Liver (tissue), 9 donors: ENCODE measurements around the gene LRMDA. TPM values are rescaled to one million over a fixed set of nuclear protein-coding genes. Genes with fewer than 3 reads are reported as not detected.
A peak's percentile ranks its signal among the peaks of the same experiment; 100 is the strongest.

ENCODE experiments used
- DNase-seq: peaks from one replicate; pipeline ENCODE4 v3.0.0-alpha.2; 2017; ENCODE audit warnings: low spot score
- H3K27ac ChIP-seq, 2 donors: one replicate each; pipeline ENCODE4 v1.7.0; 2013; ENCODE audit warnings: inconsistent platforms in 2 of 2, low read length in 2 of 2, control low read depth in 1 of 2, low read depth in 1 of 2, mild to moderate bottlenecking in 1 of 2
- H3K27me3 ChIP-seq, 4 donors: one replicate each; pipeline versions ENCODE4 v1.6.1 to v1.7.0; 2013; ENCODE audit warnings: low read length in 3 of 4, inconsistent platforms in 1 of 4, mild to moderate bottlenecking in 1 of 4, moderate library complexity in 1 of 4; ENCODE audit not compliant: control insufficient read depth in 4 of 4, insufficient read depth in 4 of 4
- H3K36me3 ChIP-seq, 4 donors: one replicate each; pipeline versions ENCODE4 v1.6.1 to v1.7.0; 2013; ENCODE audit warnings: low read length in 3 of 4, mild to moderate bottlenecking in 3 of 4, low read depth in 1 of 4, moderate library complexity in 1 of 4; ENCODE audit not compliant: control insufficient read depth in 4 of 4, insufficient read depth in 3 of 4
- H3K4me1 ChIP-seq, 4 donors: one replicate each; pipeline versions ENCODE4 v1.6.1 to v1.7.0; 2013; ENCODE audit warnings: low read length in 3 of 4, mild to moderate bottlenecking in 3 of 4, moderate library complexity in 1 of 4; ENCODE audit not compliant: control insufficient read depth in 4 of 4, insufficient read depth in 4 of 4
- H3K4me3 ChIP-seq, 3 donors: one replicate each; pipeline versions ENCODE4 v1.6.1 to v1.7.0; 2013; ENCODE audit warnings: low read length in 3 of 3, control low read depth in 1 of 3, low read depth in 1 of 3, mild to moderate bottlenecking in 1 of 3
- H3K9ac ChIP-seq, 2 donors: one replicate each; pipeline ENCODE4 v1.7.0; 2013; ENCODE audit warnings: low read length in 2 of 2, mild to moderate bottlenecking in 2 of 2, moderate library complexity in 2 of 2, control low read depth in 1 of 2, low read depth in 1 of 2
- H3K9me3 ChIP-seq, 4 donors: one replicate each; pipeline versions ENCODE4 v1.6.1 to v1.7.0; 2013; ENCODE audit warnings: low read length in 3 of 4; ENCODE audit not compliant: control insufficient read depth in 4 of 4
- ATF3 ChIP-seq: IDR thresholded peaks from 2 replicates; pipeline ENCODE4 v1.6.1; 2016; ENCODE audit warnings: antibody characterized with exemption
- CTCF ChIP-seq: fragments of 150-350 bp; IDR thresholded peaks from 2 replicates; pipeline ENCODE4 v1.5.1; 2017; ENCODE audit warnings: improper control_type of control experiment, low read depth, low read length; ENCODE audit not compliant: missing input control
- EGR1 ChIP-seq, 2 donors: IDR thresholded peaks; 2 replicates each; pipeline ENCODE4 v1.6.1; 2016 to 2018; ENCODE audit warnings: antibody characterized with exemption in 2 of 2, low read depth in 2 of 2
- FOXA1 ChIP-seq: IDR thresholded peaks from 2 replicates; pipeline ENCODE4 v1.6.1; 2016; ENCODE audit warnings: antibody characterized with exemption
- FOXA2 ChIP-seq: IDR thresholded peaks from 2 replicates; pipeline ENCODE4 v1.6.1; 2016; ENCODE audit warnings: antibody characterized with exemption
- GABPA ChIP-seq, 2 donors: IDR thresholded peaks in 1 of 2; conservative IDR thresholded peaks in 1 of 2; 2 replicates each; pipeline ENCODE4 v1.6.1; 2016; ENCODE audit warnings: antibody characterized with exemption in 2 of 2, mild to moderate bottlenecking in 1 of 2, moderate library complexity in 1 of 2
- HNF4A ChIP-seq, 2 donors: conservative IDR thresholded peaks; 2 replicates each; pipeline ENCODE4 v1.6.1; 2016; ENCODE audit warnings: antibody characterized with exemption in 2 of 2, mild to moderate bottlenecking in 2 of 2
- HNF4G ChIP-seq: IDR thresholded peaks from 2 replicates; pipeline ENCODE4 v1.6.1; 2016; ENCODE audit warnings: antibody characterized with exemption
- JUND ChIP-seq, 2 donors: IDR thresholded peaks; 2 replicates each; pipeline ENCODE4 v1.6.1; 2016; ENCODE audit warnings: antibody characterized with exemption in 2 of 2
- MAX ChIP-seq: IDR thresholded peaks from 2 replicates; pipeline ENCODE4 v1.6.1; 2016; ENCODE audit warnings: antibody characterized with exemption
- NR2F2 ChIP-seq: IDR thresholded peaks from 2 replicates; pipeline ENCODE4 v1.6.1; 2016; ENCODE audit warnings: antibody characterized with exemption
- RAD21 ChIP-seq, 2 donors: IDR thresholded peaks; 2 replicates each; pipeline ENCODE4 v1.6.1; 2016; ENCODE audit warnings: antibody characterized with exemption in 2 of 2, mild to moderate bottlenecking in 2 of 2
- REST ChIP-seq: IDR thresholded peaks from 2 replicates; pipeline ENCODE4 v1.6.1; 2016; ENCODE audit warnings: antibody characterized with exemption, mild to moderate bottlenecking
- RXRA ChIP-seq, 2 donors: IDR thresholded peaks; 2 replicates each; pipeline ENCODE4 v1.6.1; 2017 to 2018; ENCODE audit warnings: antibody characterized with exemption in 2 of 2, mild to moderate bottlenecking in 1 of 2
- SP1 ChIP-seq: IDR thresholded peaks from 2 replicates; pipeline ENCODE4 v1.6.1; 2018; ENCODE audit warnings: antibody characterized with exemption, mild to moderate bottlenecking
- TAF1 ChIP-seq: conservative IDR thresholded peaks from 2 replicates; pipeline ENCODE4 v1.6.1; 2016; ENCODE audit warnings: antibody characterized with exemption, mild to moderate bottlenecking
- YY1 ChIP-seq: IDR thresholded peaks from 2 replicates; pipeline ENCODE4 v1.6.1; 2016; ENCODE audit warnings: antibody characterized with exemption, mild to moderate bottlenecking
- ZBTB33 ChIP-seq: IDR thresholded peaks from 2 replicates; pipeline ENCODE4 v1.6.1; 2016; ENCODE audit warnings: antibody characterized with exemption
- WGBS: extraction: QIAGEN DNeasy Blood & Tissue Kit; methylation state at CpG from one replicate; pipeline ENCODE4 v1.1.7; 2013; 5-methylcytosine and 5-hydroxymethylcytosine counted together
- polyA plus RNA-seq, 2 donors: library from polyadenylated mRNA; stranded (reverse) in 1 of 2; unstranded in 1 of 2; fragments of 200-250 nt in 1 of 2; fragments of >200 nt in 1 of 2; fragmentation: Nextera tagmentation in 1 of 2; extraction: Ambion mirVana in 1 of 2; gene quantifications; one replicate each; pipeline versions ENCODE4 v1.2.1 to v1.2.3, GENCODE V29; 2013 to 2015
- total RNA-seq, 2 donors: library from RNA; depleted of rRNA; stranded (reverse); fragments of >200 nt; gene quantifications; one replicate each; pipeline ENCODE4 v1.2.3, GENCODE V29; 2014
- donor health status: healthy.
- donor health status: healthy.
- donor health status: healthy.
- donor health status: healthy.
- donor health status: healthy.

The LRMDA gene
- total and polyA plus RNA-seq, 4 donors, result 7.9 to 15.8 (median 11.3) TPM

DNA sequence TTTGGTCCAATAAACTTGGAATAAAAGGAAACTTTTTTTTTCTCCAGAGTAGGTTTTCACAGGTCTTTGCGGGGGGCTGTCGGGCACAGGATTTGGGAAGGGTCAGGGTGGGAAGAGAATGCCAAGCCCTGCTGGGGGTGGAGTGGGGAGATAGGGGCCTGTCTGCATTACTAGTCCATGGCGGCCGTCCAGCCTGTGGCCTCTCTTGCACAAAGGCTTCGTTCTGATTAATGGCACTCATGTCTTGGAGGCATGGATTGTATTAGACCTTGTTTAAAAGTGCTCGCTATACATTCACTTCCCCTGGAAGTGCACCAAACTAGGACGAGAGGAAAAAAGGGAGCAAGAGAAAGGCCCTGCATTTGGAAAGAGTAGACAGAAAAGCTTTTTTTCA is 37.2 kb downstream of the LRMDA start:
- no peak overlapping the region for H3K27ac ChIP-seq
- no peak for TF ChIP-seq YY1
- TF ChIP-seq JUND (IDR thresholded peaks at IDR 0.05), result no peak
- TF ChIP-seq EGR1 (IDR thresholded peaks at IDR 0.05; ENCODE audit: low read depth in 2 of 2), result no peak
- 86% methylated on average over 7 of the region's 7 CpGs for WGBS

DNA sequence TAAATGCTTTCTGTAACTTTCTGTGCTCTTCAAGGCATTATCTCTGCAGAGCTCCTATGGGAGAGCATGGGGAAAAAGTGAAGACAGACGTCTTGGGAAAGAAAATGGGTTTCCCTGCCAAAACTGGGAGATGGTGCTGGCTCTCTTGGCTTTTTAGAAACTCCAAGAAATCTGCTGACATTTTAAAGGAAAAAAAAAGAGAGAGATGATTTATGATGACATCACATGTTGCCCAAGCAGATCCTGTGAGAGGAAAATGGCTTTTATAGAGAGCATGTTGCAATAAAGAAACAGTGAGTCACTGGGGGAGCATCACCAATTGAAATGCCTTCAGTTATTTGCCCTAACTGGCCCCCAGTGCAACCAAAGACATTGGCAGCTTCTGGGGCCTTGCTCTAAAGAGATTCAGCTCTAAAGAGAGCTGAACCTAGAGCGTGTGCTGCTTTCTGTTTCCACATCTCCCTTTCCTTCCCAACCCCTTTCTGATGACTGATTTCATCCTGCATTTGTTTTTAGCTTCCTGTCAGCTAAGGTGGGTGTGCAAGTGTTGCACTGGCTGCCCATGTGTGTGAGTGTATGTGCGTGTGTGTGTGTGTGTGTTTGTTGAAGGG is 37.7 kb downstream of the LRMDA start:
- no peak for DNase-seq
- Histone ChIP-seq H3K9me3 (no peaks in the 10 kb centered on the region), H3K4me1 (peaks cover 0 to 2% (median 0%) of the 10 kb centered on the region in 4 donors), H3K9ac (no peak overlapping the region), H3K36me3 (no peaks in the 10 kb centered on the region), H3K27me3 (no peaks in the 10 kb centered on the region), H3K27ac (no peak overlapping the region), H3K4me3 (no peak overlapping the region)
- 72% methylated on average over 3 of the region's 3 CpGs for WGBS
- no peak for TF ChIP-seq YY1
- TF ChIP-seq FOXA1, result no peak
- TF ChIP-seq HNF4A (conservative IDR thresholded peaks at IDR 0.05), result no peak
- TF ChIP-seq RAD21 (IDR thresholded peaks at IDR 0.05), result peak; percentile 3 to 4
- peak; percentile 65 to 82 for TF ChIP-seq JUND (IDR thresholded peaks at IDR 0.05)

More for the DNA sequence above, 37.2 kb downstream of the LRMDA start:
- no peak overlapping the region for H3K4me3 ChIP-seq
- no peaks in the 10 kb centered on the region for H3K9me3 ChIP-seq
- H3K9ac ChIP-seq, result no peak overlapping the region
- H3K4me1 ChIP-seq, result peaks cover 0 to 2% (median 0%) of the 10 kb centered on the region in 4 donors
- H3K27me3 ChIP-seq, result no peaks in the 10 kb centered on the region
- H3K36me3 ChIP-seq, result no peaks in the 10 kb centered on the region
- no peak for DNase-seq

GRCh38 chr10:75470901-75471300 is 39.5 kb downstream of the LRMDA start:
- H3K4me3 ChIP-seq, result no peak overlapping the region
- DNase-seq, result no peak
- 83% methylated on average over 4 of the region's 4 CpGs for WGBS
- no peaks in the 10 kb centered on the region for H3K27me3 ChIP-seq
- H3K4me1 ChIP-seq, result peaks cover 0 to 2% (median 0%) of the 10 kb centered on the region in 4 donors
- H3K27ac ChIP-seq, result no peak overlapping the region
- TF ChIP-seq RAD21 (IDR thresholded peaks at IDR 0.05) (no peak), HNF4A (conservative IDR thresholded peaks at IDR 0.05) (no peak), MAX (no peak), REST (no peak), GABPA (IDR thresholded peaks at IDR 0.05 in 1 of 2, conservative IDR thresholded peaks at IDR 0.05 in 1 of 2) (no peak), JUND (IDR thresholded peaks at IDR 0.05) (no peak), EGR1 (IDR thresholded peaks at IDR 0.05; ENCODE audit: low read depth in 2 of 2) (no peak), FOXA2 (no peak), CTCF (no peak), ZBTB33 (no peak), ATF3 (no peak), RXRA (IDR thresholded peaks at IDR 0.05) (no peak), YY1 (no peak), TAF1 (no peak), HNF4G (no peak), SP1 (no peak), NR2F2 (no peak)
- H3K9me3 ChIP-seq, result no peaks in the 10 kb centered on the region
- no peak overlapping the region for H3K9ac ChIP-seq
- no peaks in the 10 kb centered on the region for H3K36me3 ChIP-seq
